NCI-H128 (cell line): ENCODE measurements around the gene EXT2.

Experiments used
- DNase-seq: peaks from one replicate; lab custom pipeline; 2025; ENCODE audit not compliant: unreplicated experiment; lab: John Stamatoyannopoulos, UW

EXT2 gene

DNA sequence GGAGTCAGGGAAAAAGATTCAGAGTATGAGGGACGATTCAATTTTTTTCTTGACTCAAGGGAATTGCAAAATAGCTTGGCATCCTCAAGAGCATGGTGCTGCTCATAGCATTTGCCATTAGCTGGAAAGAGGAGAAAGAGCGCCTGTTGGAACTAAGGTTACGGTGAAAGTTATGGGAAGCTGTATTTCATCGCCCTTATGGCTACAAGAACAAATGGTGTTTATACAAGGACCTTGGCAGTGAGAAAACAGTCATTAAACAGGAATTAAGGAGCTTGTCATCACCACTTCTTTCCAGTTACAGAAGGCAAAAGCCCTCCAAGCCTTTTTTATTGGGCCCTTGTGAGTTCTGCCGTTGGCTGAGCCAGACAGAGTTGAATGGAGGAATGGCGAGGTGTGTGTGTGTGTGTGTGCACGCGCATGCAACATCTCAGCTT, 140.3 kb downstream of the EXT2 start:
- DNase-seq, result no peak

DNA sequence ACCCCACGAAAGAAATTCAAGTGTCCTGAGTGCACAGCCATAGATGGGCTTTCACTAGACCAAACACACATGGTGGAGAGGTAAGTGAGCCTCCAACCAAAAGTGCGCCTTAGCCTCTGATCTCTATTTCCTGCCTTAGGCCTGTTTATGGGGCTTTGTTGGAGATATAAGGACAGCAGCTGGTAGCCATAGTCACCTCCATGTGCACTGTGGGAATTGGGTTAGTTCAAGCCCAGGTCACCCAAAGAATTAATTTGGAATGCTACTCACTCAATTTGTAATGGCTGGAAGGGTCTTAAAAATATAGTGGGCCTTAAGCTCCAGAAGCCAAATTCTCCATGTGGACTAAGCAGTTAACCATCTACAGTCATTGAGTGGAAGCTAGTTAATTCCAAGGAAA, 140.8 kb downstream of the EXT2 start:
- no peak for DNase-seq

- DNase-seq, result no peak
These were observed 141.7 kb downstream of the EXT2 start for GRCh38 chr11:44237156-44237555.

DNA sequence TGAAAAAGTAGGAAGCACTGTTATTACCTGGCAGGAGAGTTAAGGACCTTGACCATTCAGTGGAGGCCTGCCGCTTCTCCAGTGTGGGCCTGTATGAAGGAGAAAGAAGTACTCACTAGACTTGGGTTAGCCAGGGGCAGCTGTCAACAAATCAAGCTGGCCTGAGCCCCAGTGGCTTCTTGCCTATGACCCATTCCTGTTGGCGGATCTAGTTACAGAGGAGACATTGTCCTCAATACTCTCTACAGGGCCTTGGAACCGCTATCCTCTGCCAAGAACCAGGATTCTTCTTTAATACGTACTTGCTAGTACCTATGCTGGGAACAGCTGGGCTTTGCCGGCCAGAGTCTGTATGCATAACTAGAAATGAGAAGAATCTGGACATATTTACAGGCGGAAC, 146.4 kb downstream of the EXT2 start:
- DNase-seq, result no peak

DNA sequence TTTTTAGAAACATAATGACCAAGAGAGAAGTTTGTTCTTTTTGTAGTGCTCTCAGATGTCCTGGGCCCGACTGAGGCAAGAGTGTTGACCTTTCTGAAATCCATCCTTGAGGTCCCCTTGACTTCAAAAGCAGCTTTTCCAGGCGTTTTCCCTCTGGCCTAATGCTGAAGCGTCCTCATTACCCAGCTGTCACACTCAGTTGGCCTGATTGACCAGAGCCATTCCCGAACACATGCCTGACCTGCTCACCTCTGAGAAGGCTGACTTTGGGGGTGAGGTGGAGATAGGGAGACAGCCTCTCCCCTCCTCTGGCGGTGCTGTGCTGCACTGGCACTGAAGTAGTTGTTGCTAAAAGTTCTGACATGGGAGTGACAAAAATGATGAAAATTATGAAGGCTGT, 147.6 kb downstream of the EXT2 start:
- DNase-seq, result no peak

GRCh38 chr11:44243595-44244343, 148.3 kb downstream of the EXT2 start:
- DNase-seq, result no peak

DNA sequence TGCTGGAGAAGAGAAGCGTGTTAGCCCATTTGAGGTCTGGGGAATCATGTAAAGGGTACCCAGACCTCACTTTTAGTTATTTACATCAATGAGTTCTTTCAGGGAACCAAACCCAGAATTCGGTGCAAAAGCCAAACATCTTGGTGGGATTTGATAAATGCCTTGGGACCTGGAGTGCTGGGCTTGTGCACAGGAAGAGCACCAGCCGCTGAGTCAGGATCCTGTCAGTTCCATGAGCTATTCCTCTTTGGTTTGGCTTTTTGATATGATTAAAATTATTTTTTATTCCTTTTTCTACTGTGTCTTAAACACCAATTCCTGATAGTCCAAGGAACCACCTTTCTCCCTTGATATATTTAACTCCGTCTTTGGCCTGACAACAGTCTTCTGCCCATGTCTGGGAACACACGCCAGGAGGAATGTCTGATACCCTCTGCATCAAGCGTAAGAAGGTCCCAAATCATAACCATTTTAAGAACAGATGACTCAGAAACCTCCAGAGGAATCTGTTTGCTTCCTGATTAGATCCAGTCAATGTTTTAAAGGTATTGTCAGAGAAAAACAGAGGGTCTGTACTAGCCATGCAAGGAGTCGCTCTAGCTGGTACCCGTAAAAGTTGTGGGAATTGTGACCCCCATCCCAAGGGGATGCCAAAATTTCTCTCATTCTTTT, 149.3 kb downstream of the EXT2 start:
- no peak for DNase-seq

- DNase-seq, result no peak
These were observed 151.2 kb downstream of the EXT2 start for GRCh38 chr11:44246726-44247125.

- DNase-seq, result no peak
These were observed 152.0 kb downstream of the EXT2 start for GRCh38 chr11:44247508-44247907.

DNA sequence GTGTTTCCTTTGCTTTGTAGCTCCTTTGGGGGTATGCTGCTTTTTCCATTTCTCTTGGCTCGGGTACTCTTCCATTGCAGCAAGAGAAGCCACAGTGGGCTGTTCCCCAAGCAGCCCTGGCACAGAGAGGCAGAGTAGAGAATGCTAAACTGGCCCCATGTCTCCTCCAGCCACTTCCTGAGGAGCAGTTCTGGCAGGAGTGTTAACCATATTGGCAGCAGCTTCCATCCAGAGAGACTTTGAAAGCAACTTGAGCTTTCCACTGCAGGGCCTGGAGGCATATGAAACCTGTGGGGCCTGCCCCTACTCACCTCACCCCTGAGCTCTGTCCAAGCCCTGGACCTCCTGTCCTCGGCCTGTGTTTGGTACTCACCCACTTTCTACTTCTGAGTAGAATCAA, 152.6 kb downstream of the EXT2 start:
- no peak for DNase-seq

GRCh38 chr11:44250421-44250820, 154.9 kb downstream of the EXT2 start:
- no peak for DNase-seq

DNA sequence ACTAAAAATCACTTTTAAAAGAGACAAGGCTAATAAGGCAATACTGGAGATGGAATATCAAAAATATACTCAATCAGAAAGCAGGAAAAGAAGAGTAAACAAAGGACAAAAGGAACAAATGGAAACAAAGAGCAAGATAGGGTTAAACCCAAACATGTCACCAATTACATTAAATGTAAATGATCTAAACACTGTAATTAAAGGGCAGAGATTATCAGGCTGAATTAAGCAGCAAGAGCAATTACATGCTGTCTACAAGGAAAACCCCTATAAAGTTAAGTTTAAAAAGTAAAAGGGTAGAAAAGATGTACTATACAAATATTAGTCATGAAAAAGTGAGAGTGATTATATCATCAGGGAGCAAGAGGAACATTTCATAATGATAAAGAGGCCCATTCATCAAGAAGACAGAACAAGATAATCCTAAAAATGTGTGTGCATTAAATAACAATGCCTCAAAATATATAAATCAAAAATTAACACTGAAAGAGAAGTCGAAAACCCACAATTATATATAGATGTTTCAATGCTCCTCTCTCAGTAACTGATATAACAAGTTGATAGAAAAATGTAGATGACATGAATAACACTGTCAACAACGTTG, 157.6 kb downstream of the EXT2 start:
- DNase-seq, result no peak

DNA sequence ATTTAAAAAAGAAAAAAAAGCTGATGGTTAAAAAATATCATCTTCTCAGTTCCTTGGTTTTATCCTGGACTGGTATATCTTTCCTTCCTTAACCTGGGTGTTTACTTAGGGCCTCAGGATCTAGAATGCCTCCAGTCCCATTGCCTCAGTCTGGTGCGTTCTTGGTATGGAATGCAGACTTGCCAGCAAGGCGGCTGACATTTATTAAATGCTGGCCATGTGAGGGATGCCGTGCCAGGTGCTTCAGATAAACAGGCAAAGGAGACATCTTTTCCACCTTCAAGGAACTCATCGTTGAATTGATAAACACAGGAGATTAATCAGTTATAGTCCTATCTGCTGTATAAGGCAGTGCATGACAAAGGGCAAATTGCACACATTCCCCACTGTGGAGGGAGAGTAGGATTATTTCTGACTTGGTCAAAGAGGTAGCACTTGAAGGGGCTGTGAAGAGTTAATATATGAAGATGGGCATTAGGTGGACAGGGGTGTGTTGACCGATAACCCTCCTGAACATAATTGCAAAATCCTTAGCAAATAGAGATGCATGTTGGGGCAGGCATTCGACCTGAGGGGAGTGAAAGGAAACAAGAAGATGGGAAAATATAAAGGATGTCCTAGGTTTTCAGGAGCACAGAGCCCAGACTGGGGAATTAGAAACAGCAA, 160.1 kb downstream of the EXT2 start:
- no peak for DNase-seq

GRCh38 chr11:44256673-44257291, 161.3 kb downstream of the EXT2 start:
- no peak for DNase-seq

- DNase-seq, result no peak
These were observed 162.1 kb downstream of the EXT2 start for GRCh38 chr11:44257338-44258189.

GRCh38 chr11:44258190-44258489, 162.7 kb downstream of the EXT2 start:
- DNase-seq, result no peak

- DNase-seq, result no peak
These were observed 163.5 kb downstream of the EXT2 start for GRCh38 chr11:44258839-44259420.

DNA sequence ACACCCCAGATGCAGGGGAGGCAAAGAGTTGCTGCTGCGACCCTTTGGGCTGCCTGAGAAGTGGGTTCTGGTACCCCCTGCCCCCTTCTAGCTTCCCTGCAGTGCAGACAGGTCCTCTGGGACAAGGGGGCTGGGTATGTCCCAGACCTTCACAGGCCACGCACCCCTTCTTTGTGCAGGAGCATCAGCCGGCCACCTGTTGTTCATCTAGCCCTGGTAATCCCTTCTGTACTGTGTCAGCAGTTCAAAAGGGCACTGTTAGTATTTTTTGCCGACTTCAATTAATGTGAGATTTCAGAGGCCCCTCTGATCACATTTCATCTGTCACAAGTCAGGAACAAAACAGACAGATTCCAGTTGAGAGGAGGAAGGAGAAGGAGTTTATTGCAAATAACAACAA, 164.6 kb downstream of the EXT2 start:
- no peak for DNase-seq

DNA sequence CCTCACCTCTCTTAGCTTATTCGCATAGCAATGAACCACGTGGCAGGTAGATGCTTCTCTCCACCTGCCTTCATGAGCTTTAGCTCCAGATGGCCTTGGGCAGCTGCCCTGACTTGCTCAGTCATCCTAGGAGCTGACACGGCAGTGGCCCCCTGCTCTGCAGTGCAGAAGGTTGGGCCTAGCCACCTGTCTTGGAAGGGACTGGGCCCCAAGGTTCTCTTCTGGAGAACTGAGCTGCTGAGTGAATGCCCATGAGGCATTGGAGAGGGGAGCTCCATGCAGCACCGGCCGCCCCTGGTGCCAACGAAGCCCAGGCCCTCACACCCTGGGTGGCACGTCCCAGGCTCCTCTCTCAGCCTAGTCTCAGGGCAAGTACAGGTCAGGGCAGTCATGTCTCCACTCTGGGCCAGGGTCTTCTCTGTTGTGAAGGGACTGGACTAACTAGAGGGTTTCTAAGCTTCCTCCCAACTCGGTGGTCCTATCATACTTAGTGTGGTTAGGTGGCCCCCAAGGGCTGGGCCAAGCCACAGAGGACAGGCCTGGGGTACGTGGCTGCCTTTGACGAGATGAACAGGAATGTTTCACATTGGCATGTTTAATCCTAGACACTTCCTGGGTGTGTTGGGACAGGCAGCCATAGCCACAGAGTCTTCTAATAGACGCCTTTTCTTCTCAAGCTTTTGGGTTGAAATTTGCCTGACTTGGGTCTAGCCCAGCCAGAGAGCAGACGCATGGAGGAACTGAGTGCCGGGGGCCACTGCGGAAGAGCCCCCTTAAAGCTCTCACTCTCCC, 166.5 kb downstream of the EXT2 start:
- DNase-seq, result no peak
